ENCODE results near the gene TTC3.

TTC3 gene

DNA sequence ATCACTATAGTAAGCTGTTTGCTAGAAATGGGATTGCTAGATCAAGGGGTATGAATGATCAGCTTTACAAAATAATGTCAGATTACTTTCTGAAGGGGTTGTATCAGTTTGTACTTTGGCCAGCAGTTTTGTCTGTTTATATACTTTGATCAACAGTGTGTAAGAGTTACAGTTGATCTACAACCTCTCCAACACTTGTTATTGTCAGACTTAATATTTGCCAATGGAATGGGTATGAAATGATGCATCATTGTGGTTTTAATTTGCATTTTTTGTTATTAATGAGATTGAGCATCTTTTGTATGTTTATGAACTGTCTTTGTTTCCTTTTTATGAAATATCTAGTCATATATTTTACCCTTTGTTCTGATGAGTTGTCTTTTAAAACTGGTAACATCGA lies 4.3 kb downstream of the TTC3 start:
- H3K4me3 ChIP-seq (ENCODE audit: low read depth, low read length), result no peak overlapping the region
- no peaks in the 10 kb centered on the region for H3K36me3 ChIP-seq (ENCODE audit: control insufficient read depth in 2 of 2, insufficient read depth in 1 of 2, low read length in 2 of 2)
- CTCF ChIA-PET, result interaction anchor here (0.7 to 2.5 kb wide), 2 partner anchors 22 to 101 kb away, joined by 3 to 10 read pairs; no protein-coding TSS in a partner anchor
- no peak overlapping the region for H3K27ac ChIP-seq (ENCODE audit: extremely low read depth, low read depth, low read length)
- POLR2A ChIA-PET, result no interaction called here
- TF ChIP-seq, protein P1, sequence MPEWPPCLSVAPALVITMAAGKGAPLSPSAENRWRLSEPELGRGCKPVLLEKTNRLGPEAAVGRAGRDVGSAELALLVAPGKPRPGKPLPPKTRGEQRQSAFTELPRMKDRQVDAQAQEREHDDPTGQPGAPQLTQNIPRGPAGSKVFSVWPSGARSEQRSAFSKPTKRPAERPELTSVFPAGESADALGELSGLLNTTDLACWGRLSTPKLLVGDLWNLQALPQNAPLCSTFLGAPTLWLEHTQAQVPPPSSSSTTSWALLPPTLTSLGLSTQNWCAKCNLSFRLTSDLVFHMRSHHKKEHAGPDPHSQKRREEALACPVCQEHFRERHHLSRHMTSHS (tag by site-specific recombination; IDR thresholded peaks at IDR 0.05), result no peak
- TF ChIP-seq ZBTB20 (tag by site-specific recombination; IDR thresholded peaks at IDR 0.05), result no peak
- peak; percentile 27 for TF ChIP-seq SETDB1 (IDR thresholded peaks at IDR 0.05; ENCODE audit: insufficient read length, low read length)
- TF ChIP-seq ZNF2 (tag by site-specific recombination; IDR thresholded peaks at IDR 0.05), result no peak
- TF ChIP-seq, protein P2, sequence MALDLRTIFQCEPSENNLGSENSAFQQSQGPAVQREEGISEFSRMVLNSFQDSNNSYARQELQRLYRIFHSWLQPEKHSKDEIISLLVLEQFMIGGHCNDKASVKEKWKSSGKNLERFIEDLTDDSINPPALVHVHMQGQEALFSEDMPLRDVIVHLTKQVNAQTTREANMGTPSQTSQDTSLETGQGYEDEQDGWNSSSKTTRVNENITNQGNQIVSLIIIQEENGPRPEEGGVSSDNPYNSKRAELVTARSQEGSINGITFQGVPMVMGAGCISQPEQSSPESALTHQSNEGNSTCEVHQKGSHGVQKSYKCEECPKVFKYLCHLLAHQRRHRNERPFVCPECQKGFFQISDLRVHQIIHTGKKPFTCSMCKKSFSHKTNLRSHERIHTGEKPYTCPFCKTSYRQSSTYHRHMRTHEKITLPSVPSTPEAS (tag by site-specific recombination; IDR thresholded peaks at IDR 0.05), result no peak
- TF ChIP-seq ZNF777 (tag by site-specific recombination; IDR thresholded peaks at IDR 0.05; ENCODE audit: borderline replicate concordance), result no peak
- TF ChIP-seq, protein P3, sequence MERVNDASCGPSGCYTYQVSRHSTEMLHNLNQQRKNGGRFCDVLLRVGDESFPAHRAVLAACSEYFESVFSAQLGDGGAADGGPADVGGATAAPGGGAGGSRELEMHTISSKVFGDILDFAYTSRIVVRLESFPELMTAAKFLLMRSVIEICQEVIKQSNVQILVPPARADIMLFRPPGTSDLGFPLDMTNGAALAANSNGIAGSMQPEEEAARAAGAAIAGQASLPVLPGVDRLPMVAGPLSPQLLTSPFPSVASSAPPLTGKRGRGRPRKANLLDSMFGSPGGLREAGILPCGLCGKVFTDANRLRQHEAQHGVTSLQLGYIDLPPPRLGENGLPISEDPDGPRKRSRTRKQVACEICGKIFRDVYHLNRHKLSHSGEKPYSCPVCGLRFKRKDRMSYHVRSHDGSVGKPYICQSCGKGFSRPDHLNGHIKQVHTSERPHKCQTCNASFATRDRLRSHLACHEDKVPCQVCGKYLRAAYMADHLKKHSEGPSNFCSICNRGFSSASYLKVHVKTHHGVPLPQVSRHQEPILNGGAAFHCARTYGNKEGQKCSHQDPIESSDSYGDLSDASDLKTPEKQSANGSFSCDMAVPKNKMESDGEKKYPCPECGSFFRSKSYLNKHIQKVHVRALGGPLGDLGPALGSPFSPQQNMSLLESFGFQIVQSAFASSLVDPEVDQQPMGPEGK (tag by site-specific recombination; IDR thresholded peaks at IDR 0.05), result no peak
- no peak for TF ChIP-seq ZNF658 (tag by site-specific recombination; IDR thresholded peaks at IDR 0.05)
- no peak for TF ChIP-seq ZNF621 (tag by site-specific recombination; IDR thresholded peaks at IDR 0.05)
- TF ChIP-seq KLF9 (tag by site-specific recombination; IDR thresholded peaks at IDR 0.05; ENCODE audit: low read depth), result no peak
- TF ChIP-seq ZNF184 (tag by site-specific recombination; IDR thresholded peaks at IDR 0.05), result peak; percentile 94
- no peak for TF ChIP-seq ZNF571 (tag by site-specific recombination; IDR thresholded peaks at IDR 0.05)
- no peak for TF ChIP-seq ZNF558 (tag by site-specific recombination; IDR thresholded peaks at IDR 0.05)
- no peak for TF ChIP-seq KLF10 (tag by site-specific recombination; IDR thresholded peaks at IDR 0.05)
- no peak for TF ChIP-seq ZNF157 (tag by site-specific recombination; IDR thresholded peaks at IDR 0.05)
- H3K4me1 ChIP-seq (ENCODE audit: control insufficient read depth, insufficient read depth, low read length), result no peaks in the 10 kb centered on the region
- no peaks in the 10 kb centered on the region; the same call in 1 of the 2 replicates for H3K9me3 ChIP-seq (ENCODE audit: control insufficient read depth, insufficient read depth, low read depth, low read length)

DNA sequence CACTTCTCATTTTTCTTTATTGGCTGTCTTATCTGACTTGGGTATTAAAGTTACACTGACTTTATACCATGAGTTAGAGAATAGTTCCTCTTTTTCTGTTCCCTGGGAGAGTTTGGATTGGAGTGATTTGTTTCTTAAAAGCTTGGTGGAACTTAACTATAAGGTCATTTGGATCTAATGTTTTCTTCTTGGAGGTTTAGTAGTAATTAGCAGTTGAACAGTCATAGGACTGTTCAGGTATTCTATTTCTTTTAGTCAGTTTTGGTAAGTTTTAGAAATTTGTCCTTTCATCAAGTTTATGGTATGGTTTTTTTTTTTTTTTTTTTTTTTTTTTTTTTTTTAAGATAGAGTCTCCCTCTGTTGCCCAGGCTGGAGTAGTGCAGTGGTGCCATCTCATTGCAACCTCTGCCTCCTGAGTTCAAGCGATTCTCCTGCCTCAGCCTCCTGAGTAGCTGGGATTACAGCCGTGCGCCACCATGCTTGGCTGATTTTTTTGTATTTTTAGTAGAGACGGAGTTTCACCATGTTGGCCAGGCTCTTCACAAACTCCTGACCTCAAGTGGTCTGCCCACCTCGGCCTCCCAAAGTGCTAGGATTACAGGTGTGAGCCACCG lies 6.3 kb downstream of the TTC3 start:
- H3K27ac ChIP-seq (ENCODE audit: extremely low read depth, low read depth, low read length), result no peak overlapping the region
- TF ChIP-seq, protein P4, sequence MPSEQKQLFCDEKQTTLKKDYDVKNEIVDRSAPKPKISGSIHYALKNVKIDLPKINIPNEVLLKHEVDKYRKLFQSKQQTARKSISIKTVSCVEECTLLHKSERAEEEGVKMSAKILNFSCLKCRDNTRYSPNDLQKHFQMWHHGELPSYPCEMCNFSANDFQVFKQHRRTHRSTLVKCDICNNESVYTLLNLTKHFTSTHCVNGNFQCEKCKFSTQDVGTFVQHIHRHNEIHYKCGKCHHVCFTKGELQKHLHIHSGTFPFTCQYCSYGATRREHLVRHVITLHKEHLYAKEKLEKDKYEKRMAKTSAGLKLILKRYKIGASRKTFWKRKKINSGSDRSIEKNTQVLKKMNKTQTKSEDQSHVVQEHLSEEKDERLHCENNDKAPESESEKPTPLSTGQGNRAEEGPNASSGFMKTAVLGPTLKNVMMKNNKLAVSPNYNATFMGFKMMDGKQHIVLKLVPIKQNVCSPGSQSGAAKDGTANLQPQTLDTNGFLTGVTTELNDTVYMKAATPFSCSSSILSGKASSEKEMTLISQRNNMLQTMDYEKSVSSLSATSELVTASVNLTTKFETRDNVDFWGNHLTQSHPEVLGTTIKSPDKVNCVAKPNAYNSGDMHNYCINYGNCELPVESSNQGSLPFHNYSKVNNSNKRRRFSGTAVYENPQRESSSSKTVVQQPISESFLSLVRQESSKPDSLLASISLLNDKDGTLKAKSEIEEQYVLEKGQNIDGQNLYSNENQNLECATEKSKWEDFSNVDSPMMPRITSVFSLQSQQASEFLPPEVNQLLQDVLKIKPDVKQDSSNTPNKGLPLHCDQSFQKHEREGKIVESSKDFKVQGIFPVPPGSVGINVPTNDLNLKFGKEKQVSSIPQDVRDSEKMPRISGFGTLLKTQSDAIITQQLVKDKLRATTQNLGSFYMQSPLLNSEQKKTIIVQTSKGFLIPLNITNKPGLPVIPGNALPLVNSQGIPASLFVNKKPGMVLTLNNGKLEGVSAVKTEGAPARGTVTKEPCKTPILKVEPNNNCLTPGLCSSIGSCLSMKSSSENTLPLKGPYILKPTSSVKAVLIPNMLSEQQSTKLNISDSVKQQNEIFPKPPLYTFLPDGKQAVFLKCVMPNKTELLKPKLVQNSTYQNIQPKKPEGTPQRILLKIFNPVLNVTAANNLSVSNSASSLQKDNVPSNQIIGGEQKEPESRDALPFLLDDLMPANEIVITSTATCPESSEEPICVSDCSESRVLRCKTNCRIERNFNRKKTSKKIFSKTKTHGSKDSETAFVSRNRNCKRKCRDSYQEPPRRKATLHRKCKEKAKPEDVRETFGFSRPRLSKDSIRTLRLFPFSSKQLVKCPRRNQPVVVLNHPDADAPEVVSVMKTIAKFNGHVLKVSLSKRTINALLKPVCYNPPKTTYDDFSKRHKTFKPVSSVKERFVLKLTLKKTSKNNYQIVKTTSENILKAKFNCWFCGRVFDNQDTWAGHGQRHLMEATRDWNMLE (tag by site-specific recombination; conservative IDR thresholded peaks at IDR 0.05; ENCODE audit: low read depth), result 0 out of 2 replicates have a peak, but pooled peaks have one; percentile 17
- TF ChIP-seq, protein P5, sequence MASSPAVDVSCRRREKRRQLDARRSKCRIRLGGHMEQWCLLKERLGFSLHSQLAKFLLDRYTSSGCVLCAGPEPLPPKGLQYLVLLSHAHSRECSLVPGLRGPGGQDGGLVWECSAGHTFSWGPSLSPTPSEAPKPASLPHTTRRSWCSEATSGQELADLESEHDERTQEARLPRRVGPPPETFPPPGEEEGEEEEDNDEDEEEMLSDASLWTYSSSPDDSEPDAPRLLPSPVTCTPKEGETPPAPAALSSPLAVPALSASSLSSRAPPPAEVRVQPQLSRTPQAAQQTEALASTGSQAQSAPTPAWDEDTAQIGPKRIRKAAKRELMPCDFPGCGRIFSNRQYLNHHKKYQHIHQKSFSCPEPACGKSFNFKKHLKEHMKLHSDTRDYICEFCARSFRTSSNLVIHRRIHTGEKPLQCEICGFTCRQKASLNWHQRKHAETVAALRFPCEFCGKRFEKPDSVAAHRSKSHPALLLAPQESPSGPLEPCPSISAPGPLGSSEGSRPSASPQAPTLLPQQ (tag by site-specific recombination; IDR thresholded peaks at IDR 0.05), result no peak
- TF ChIP-seq, protein P1 (tag by site-specific recombination; IDR thresholded peaks at IDR 0.05), result no peak
- peak; percentile 50; the same call in 1 of the 2 replicates for TF ChIP-seq ZNF558 (tag by site-specific recombination; IDR thresholded peaks at IDR 0.05)
- no peak for TF ChIP-seq ZNF248 (tag by site-specific recombination; IDR thresholded peaks at IDR 0.05)
- TF ChIP-seq ZBTB20 (tag by site-specific recombination; IDR thresholded peaks at IDR 0.05), result no peak
- TF ChIP-seq ZNF660 (tag by site-specific recombination; IDR thresholded peaks at IDR 0.05), result no peak
- no peak for TF ChIP-seq ZNF707 (tag by site-specific recombination; IDR thresholded peaks at IDR 0.05)
- TF ChIP-seq, protein P6, sequence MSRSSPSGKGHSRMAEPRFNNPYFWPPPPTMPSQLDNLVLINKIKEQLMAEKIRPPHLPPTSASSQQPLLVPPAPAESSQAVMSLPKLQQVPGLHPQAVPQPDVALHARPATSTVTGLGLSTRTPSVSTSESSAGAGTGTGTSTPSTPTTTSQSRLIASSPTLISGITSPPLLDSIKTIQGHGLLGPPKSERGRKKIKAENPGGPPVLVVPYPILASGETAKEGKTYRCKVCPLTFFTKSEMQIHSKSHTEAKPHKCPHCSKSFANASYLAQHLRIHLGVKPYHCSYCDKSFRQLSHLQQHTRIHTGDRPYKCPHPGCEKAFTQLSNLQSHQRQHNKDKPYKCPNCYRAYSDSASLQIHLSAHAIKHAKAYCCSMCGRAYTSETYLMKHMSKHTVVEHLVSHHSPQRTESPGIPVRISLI (tag by site-specific recombination; IDR thresholded peaks at IDR 0.05), result peak; percentile 73; the same call in 1 of the 2 replicates
- peak; percentile 75 for TF ChIP-seq SETDB1 (IDR thresholded peaks at IDR 0.05; ENCODE audit: insufficient read length, low read length)

More for the DNA sequence above, 6.3 kb downstream of the TTC3 start:
- ChIA-PET POLR2A (no interaction called here), CTCF (interaction anchor here (0.6 to 2.5 kb wide), 5 partner anchors 9 to 486 kb away, joined by 3 to 10 read pairs (median 4); no protein-coding TSS in a partner anchor)
- no peaks in the 10 kb centered on the region for H3K4me1 ChIP-seq (ENCODE audit: control insufficient read depth, insufficient read depth, low read length)
- no peak overlapping the region for H3K4me3 ChIP-seq (ENCODE audit: low read depth, low read length)
- no peaks in the 10 kb centered on the region; the same call in 1 of the 2 replicates for H3K9me3 ChIP-seq (ENCODE audit: control insufficient read depth, insufficient read depth, low read depth, low read length)
- no peaks in the 10 kb centered on the region for H3K36me3 ChIP-seq (ENCODE audit: control insufficient read depth in 2 of 2, insufficient read depth in 1 of 2, low read length in 2 of 2)
